Measurements from ENCODE around the gene PRR36. TPM values are rescaled to one million over a fixed set of nuclear protein-coding genes. Genes with fewer than 3 reads are reported as not detected.

Gene PRR36
- total RNA-seq, 1 experiment from 2014 or later: 12.9 TPM

DNA sequence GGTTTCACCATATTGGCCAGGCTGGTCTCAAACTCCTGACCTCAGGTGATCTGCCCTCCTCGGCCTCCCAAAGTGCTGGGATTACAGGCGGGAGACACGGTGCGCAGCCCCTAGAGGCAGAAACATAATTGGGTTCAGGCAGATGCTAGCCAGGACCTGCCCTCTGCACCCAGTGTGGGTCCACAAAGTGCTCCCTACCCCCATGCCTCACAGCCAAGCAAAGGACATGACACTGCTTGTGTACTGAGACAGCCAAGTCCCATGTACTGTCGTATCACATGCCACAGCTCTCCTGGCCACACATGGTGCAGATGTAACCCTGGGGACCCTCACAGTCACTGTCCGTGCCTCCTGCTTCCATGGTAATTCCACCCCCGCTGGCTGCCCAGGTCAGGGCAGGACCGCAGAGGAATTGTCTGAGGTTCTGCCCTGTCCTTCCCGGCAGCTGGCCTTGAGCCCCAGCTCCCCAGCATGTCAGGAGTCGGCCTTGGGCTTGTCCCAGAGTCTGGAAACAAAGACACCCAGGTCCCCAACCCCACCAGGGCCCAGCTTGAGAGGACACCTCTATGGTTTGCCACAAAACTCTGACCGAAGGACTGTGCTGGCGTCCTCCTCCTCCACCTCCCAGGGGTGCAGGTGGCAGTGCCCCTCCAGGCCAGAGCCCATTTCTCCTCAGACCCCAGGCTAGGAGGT, 7.6 kb downstream of the PRR36 start:
- Histone ChIP-seq H3F3A (ENCODE audit: insufficient read depth, low read depth) (peaks cover 36% of the 10 kb centered on the region), H3K9me2 (ENCODE audit: insufficient read depth) (no peaks in the 10 kb centered on the region), H4K20me1 (ENCODE audit: insufficient read depth) (no peaks in the 10 kb centered on the region), H3K4me2 (no peak overlapping the region), H3K27me3 (ENCODE audit: insufficient read depth, low read depth) (no peaks in the 10 kb centered on the region), H3K4me1 (replicated peaks; ENCODE audit: insufficient read depth) (peaks cover 18% of the 10 kb centered on the region), H2AFZ (no peak overlapping the region), H3K9me3 (ENCODE audit: insufficient read depth, low read depth) (no peaks in the 10 kb centered on the region), H3K36me3 (ENCODE audit: low read depth) (no peaks in the 10 kb centered on the region), H3K79me2 (ENCODE audit: low read depth) (no peaks in the 10 kb centered on the region), H3K4me3 (no peak overlapping the region), H3K27ac (no peak overlapping the region)
- POLR2A ChIA-PET (ENCODE audit: unreplicated experiment): no interaction called here
- intact Hi-C loops (cut with micrococcal nuclease; ENCODE audit: unreplicated experiment): no loop called here
- CTCF ChIA-PET: no interaction called here
- no TSS peak for BruUV-seq (replicated peaks)
- TF ChIP-seq EZH2 (IDR thresholded peaks at IDR 0.05; ENCODE audit: low read depth): no peak
- TF ChIP-seq, protein P1, sequence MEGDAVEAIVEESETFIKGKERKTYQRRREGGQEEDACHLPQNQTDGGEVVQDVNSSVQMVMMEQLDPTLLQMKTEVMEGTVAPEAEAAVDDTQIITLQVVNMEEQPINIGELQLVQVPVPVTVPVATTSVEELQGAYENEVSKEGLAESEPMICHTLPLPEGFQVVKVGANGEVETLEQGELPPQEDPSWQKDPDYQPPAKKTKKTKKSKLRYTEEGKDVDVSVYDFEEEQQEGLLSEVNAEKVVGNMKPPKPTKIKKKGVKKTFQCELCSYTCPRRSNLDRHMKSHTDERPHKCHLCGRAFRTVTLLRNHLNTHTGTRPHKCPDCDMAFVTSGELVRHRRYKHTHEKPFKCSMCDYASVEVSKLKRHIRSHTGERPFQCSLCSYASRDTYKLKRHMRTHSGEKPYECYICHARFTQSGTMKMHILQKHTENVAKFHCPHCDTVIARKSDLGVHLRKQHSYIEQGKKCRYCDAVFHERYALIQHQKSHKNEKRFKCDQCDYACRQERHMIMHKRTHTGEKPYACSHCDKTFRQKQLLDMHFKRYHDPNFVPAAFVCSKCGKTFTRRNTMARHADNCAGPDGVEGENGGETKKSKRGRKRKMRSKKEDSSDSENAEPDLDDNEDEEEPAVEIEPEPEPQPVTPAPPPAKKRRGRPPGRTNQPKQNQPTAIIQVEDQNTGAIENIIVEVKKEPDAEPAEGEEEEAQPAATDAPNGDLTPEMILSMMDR (conservative IDR thresholded peaks at IDR 0.05): no peak
- DNase-seq: no peak

DNA sequence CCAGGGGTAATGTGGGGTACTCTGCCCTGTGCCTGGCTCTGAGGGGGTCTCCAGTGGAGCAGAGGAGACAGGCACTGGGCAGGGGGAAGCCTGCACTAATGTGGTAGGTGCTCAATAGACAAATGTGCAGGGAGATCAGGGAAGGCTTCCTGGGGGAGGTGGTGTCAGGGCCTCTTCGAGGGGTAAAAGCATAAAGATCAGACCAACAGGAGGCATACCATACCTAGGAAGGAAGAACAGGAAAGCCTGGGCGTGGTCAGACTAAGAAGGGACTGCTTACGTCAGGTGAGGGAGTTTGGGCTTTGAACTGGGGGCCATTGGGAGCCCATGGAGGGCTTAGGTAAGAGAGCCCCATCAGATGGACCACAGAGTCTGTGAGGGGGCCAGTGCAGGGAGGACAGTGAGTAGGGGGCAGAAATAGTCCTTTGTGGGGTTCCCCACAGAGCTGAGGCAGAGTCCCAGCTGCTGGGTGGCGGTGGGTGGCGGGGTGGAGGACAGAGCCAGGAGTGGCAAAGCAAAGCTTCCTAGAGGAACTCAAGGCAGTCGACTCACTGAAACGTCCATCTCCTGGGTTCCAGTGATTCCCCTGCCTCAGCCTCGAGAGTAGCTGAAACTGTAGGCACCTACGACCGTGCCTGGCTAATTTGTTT, 8.8 kb downstream of the PRR36 start:
- H3K36me3 ChIP-seq (ENCODE audit: low read depth): no peaks in the 10 kb centered on the region
- H3K9me3 ChIP-seq (ENCODE audit: insufficient read depth, low read depth): no peaks in the 10 kb centered on the region
- no peaks in the 10 kb centered on the region for H3K27me3 ChIP-seq (ENCODE audit: insufficient read depth, low read depth)
- H3K27ac ChIP-seq: no peak overlapping the region
- H3K79me2 ChIP-seq (ENCODE audit: low read depth): no peaks in the 10 kb centered on the region
- H3F3A ChIP-seq (ENCODE audit: insufficient read depth, low read depth): peaks cover 35% of the 10 kb centered on the region
- DNase-seq: no peak
- POLR2A ChIA-PET (ENCODE audit: unreplicated experiment): interaction anchor here (0.7 kb wide), 1 partner anchor 32 kb away, joined by 3 read pairs; no protein-coding TSS in a partner anchor
- no peaks in the 10 kb centered on the region for H4K20me1 ChIP-seq (ENCODE audit: insufficient read depth)
- no peak overlapping the region for H3K4me2 ChIP-seq
- BruUV-seq (replicated peaks): no TSS peak
- CTCF ChIA-PET: no interaction called here
- intact Hi-C loops (cut with micrococcal nuclease; ENCODE audit: unreplicated experiment): no loop called here
- TF ChIP-seq, protein P1 (conservative IDR thresholded peaks at IDR 0.05): no peak
- no peak for TF ChIP-seq EZH2 (IDR thresholded peaks at IDR 0.05; ENCODE audit: low read depth)
- no peak overlapping the region for H3K4me3 ChIP-seq
- H3K4me1 ChIP-seq (replicated peaks; ENCODE audit: insufficient read depth): peaks cover 10% of the 10 kb centered on the region
- H3K9me2 ChIP-seq (ENCODE audit: insufficient read depth): no peaks in the 10 kb centered on the region
- H2AFZ ChIP-seq: no peak overlapping the region

DNA sequence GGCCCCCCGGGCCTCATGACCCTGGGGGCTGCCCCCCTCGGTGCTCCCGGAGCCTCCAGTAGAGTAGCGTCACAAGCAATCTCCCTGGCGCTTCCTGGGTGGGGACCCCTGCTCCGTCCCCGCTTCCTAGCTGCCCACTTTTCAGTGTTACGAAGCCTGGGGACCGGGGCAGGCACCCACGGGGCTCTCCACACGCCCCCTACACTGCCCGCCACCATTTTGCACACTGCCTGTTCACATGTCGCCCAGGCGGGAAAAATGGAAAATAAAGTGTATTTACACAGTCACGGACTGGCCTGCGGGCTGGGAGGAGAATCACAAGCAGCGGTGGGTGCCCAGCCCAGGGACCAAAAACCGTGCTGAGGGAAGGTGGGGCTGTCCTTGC, 9.5 kb downstream of the PRR36 start:
- no peak for TF ChIP-seq EZH2 (IDR thresholded peaks at IDR 0.05; ENCODE audit: low read depth)
- TF ChIP-seq, protein P1 (conservative IDR thresholded peaks at IDR 0.05): no peak
- Histone ChIP-seq H3K9me3 (ENCODE audit: insufficient read depth, low read depth) (no peaks in the 10 kb centered on the region), H3K4me3 (no peak overlapping the region), H3K27ac (no peak overlapping the region), H3F3A (ENCODE audit: insufficient read depth, low read depth) (peaks cover 35% of the 10 kb centered on the region), H3K27me3 (ENCODE audit: insufficient read depth, low read depth) (no peaks in the 10 kb centered on the region), H2AFZ (no peak overlapping the region), H3K4me2 (no peak overlapping the region), H3K36me3 (ENCODE audit: low read depth) (no peaks in the 10 kb centered on the region), H4K20me1 (ENCODE audit: insufficient read depth) (no peaks in the 10 kb centered on the region), H3K79me2 (ENCODE audit: low read depth) (no peaks in the 10 kb centered on the region), H3K9me2 (ENCODE audit: insufficient read depth) (no peaks in the 10 kb centered on the region), H3K4me1 (replicated peaks; ENCODE audit: insufficient read depth) (peaks cover 10% of the 10 kb centered on the region)
- intact Hi-C loops (cut with micrococcal nuclease; ENCODE audit: unreplicated experiment): no loop called here
- ChIA-PET CTCF (no interaction called here), POLR2A (ENCODE audit: unreplicated experiment) (no interaction called here)
- DNase-seq: no peak
- no TSS peak for BruUV-seq (replicated peaks)
